Pancreas (tissue), 10 donors: Measurements from ENCODE around the gene SPATA3. TPM values are rescaled to one million over a fixed set of nuclear protein-coding genes. Genes with fewer than 3 reads are reported as not detected.
A peak's percentile ranks its signal among the peaks of the same experiment; 100 is the strongest.
"Not testable (repeated sequence)": the region's sequence is repeated elsewhere in the genome, so short reads cannot be mapped to it uniquely, and the experiment has no call there.

Experiments
- ATAC-seq, 4 donors: fragments of 200-7000 bp; cut with Tn5 transposase; one replicate each; pipeline versions ENCODE4 v1.8.0 to v1.9.1; 2020; ENCODE audit warnings: mild to moderate bottlenecking in 4 of 4, moderate library complexity in 4 of 4
- DNase-seq, 6 donors: peaks; one replicate each; pipeline ENCODE4 v3.0.0-alpha.2; 2020
- FAIRE-seq: peaks from 2 replicates; lab custom pipeline; 2012; peaks lifted over from hg19 to GRCh38; lab: Jason Lieb, UNC
- H3K27ac ChIP-seq, 4 donors: fragments of 200-600 bp; sonication (generic); 1 replicate in 3 of 4; 2 replicates in 1 of 4; pipeline versions ENCODE4 v1.5.0 to v1.8.0; 2020
- H3K27me3 ChIP-seq, 4 donors: fragments of 200-600 bp; one replicate each; pipeline ENCODE4 v1.8.0; 2021
- H3K36me3 ChIP-seq, 3 donors: fragments of 200-600 bp; sonication (generic) in 1 of 3; one replicate each; pipeline versions ENCODE4 v1.5.0 to v1.8.0; 2020 to 2021
- H3K4me1 ChIP-seq, 3 donors: fragments of 200-600 bp; one replicate each; pipeline ENCODE4 v1.8.0; 2021
- H3K4me3 ChIP-seq, 4 donors: fragments of 200-600 bp; sonication (generic) in 2 of 4; one replicate each; pipeline versions ENCODE4 v1.5.0 to v1.8.0; 2020 to 2021
- H3K9me3 ChIP-seq, 4 donors: fragments of 200-600 bp; one replicate each; pipeline ENCODE4 v1.8.0; 2021
- WGBS, 2 donors: extraction: QIAGEN DNeasy Blood & Tissue Kit; methylation state at CpG; one replicate each; pipeline ENCODE4 v1.1.7; 2013; 5-methylcytosine and 5-hydroxymethylcytosine counted together
- intact Hi-C, 3 donors: fragments of 100-400 bp; cut with DNase I; formaldehyde crosslinking; loops; one replicate each; pipeline versions ENCODE4 v1.11.1 to v1.14.2; 2022
- polyA plus RNA-seq, 2 donors: library from polyadenylated mRNA; stranded (reverse); fragments of 200-250 nt; gene quantifications; one replicate each; pipeline ENCODE4 v1.2.3, GENCODE V29; 2013
- total RNA-seq, 6 donors: library from RNA; stranded (reverse); fragmentation: NEBNext Ultra II Directional in 4 of 6; extraction: Animal tissue kit (Norgen Biotek cat#: 25700) in 4 of 6; gene quantifications; one replicate each; pipeline versions ENCODE4 v1.2.1 to v1.2.4, GENCODE V29; 2021 to 2023
- TF ChIP-seq, protein P1 (sequence below), 4 donors: fragments of 200-600 bp; sonication (generic) in 3 of 4; IDR thresholded peaks; one replicate each; pipeline versions ENCODE4 v1.5.0 to v1.8.0; 2021; ENCODE audit warnings: antibody characterized with exemption in 4 of 4
- donor health status: healthy with polysubstance abuse.
- donor health status: DM: no; HTN: no; CAD: no; lungs with moderate emphysema.
- donor health status: DM: no; HTN: no; CAD: no.
- donor health status: control.
- donor health status: control.
- donor health status: Bipolar disorder and iron deficiency.
- donor health status: DM: yes; HTN: yes; CAD: no.
- donor health status: DM: no; HTN: no; CAD: no.
- donor health status: DM: no; HTN: no; CAD: no.
- donor health status: DM: yes; HTN: yes; CAD: no.

SPATA3 gene
- total and polyA plus RNA-seq, 8 donors, result not detected

DNA sequence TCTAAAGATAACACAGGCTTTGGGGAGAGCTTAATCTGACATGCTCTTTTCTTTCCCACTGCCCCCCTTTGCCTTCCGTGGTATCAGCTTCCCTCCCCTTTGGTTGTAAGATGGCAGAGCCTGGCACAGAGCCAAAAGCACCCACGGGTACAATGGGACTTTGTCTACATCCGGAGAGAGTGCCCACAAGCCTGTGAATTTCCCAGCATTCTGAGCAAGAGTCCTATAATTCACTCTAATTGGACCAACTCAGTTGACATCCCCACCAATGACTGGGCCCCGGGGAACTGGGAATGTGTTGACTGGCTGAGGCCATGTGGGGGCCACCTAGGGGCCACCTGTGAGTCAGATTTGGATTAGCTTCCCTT lies 21.3 kb downstream of the SPATA3 start:
- no peak overlapping the region for H3K27ac ChIP-seq
- no peaks in the 10 kb centered on the region for H3K36me3 ChIP-seq
- peak in 1 of 6 donors; percentile 50 for DNase-seq
- no peaks in the 10 kb centered on the region for H3K9me3 ChIP-seq
- intact Hi-C loops, result no loop called here
- ATAC-seq, result no peak
- H3K4me1 ChIP-seq, result no peaks in the 10 kb centered on the region
- FAIRE-seq, result no peak
- WGBS, 2 donors, result 19 to 29% methylated on average over 4 of the region's 4 CpGs
- H3K4me3 ChIP-seq, result no peak overlapping the region
- H3K27me3 ChIP-seq, result no peaks in the 10 kb centered on the region
- TF ChIP-seq, protein P1, sequence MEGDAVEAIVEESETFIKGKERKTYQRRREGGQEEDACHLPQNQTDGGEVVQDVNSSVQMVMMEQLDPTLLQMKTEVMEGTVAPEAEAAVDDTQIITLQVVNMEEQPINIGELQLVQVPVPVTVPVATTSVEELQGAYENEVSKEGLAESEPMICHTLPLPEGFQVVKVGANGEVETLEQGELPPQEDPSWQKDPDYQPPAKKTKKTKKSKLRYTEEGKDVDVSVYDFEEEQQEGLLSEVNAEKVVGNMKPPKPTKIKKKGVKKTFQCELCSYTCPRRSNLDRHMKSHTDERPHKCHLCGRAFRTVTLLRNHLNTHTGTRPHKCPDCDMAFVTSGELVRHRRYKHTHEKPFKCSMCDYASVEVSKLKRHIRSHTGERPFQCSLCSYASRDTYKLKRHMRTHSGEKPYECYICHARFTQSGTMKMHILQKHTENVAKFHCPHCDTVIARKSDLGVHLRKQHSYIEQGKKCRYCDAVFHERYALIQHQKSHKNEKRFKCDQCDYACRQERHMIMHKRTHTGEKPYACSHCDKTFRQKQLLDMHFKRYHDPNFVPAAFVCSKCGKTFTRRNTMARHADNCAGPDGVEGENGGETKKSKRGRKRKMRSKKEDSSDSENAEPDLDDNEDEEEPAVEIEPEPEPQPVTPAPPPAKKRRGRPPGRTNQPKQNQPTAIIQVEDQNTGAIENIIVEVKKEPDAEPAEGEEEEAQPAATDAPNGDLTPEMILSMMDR (IDR thresholded peaks at IDR 0.05), result no peak

DNA sequence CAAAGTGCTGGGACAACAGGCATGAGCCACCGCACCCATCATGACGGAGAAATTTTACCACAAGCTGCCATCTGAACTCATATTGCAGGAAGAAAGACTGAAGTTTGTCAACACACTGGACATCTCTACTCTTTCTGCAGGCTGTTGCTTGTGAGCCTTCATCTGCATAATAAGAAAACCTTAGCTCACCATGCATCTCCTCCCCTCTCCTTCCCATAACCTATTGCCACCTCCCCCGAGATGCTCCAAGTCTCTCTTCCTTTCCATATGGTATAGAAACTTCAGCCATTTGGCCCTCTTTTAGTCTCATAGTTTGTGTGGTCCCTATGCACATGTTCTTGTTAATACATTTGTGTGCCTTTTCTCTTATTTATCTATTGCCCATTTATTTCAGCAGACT lies 22.3 kb downstream of the SPATA3 start:
- 96 to 98% methylated on average over 3 of the region's 3 CpGs for WGBS, 2 donors
- intact Hi-C loops, result no loop called here

DNA sequence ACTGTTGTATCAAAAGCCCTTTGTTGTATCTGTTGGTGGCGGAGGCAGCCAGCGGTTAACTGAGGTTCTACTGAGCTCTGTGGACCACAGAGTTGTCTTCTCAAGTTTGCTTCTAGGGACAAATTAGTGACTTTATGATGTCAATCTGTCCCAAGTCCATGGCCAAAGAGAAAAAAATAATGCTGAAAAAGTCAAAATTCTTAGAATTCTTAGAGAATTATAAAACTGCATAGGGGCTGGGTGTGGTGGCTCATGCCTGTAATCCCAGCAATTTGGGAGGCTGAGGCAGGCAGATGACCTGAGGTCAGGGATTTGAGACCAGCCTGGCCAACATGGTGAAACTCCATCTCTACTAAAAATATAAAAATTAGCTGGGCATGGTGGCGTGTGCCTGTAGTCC lies 29.1 kb downstream of the SPATA3 start:
- WGBS, 2 donors, result 89 to 96% methylated on average over 3 of the region's 3 CpGs
- H3K9me3 ChIP-seq, DNase-seq, H3K36me3 ChIP-seq, H3K4me1 ChIP-seq, FAIRE-seq, intact Hi-C loops, H3K27ac ChIP-seq, H3K4me3 ChIP-seq, H3K27me3 ChIP-seq, ATAC-seq: not testable (repeated sequence)

More for the DNA sequence above, 22.3 kb downstream of the SPATA3 start:
- TF ChIP-seq, protein P1 (IDR thresholded peaks at IDR 0.05), result no peak
- no peak for ATAC-seq
- FAIRE-seq, result no peak
- H3K4me3 ChIP-seq, result no peak overlapping the region
- H3K27me3 ChIP-seq, result no peaks in the 10 kb centered on the region
- no peak overlapping the region for H3K27ac ChIP-seq
- H3K9me3 ChIP-seq, result no peaks in the 10 kb centered on the region
- DNase-seq, result no peak
- no peaks in the 10 kb centered on the region for H3K36me3 ChIP-seq
- no peaks in the 10 kb centered on the region for H3K4me1 ChIP-seq

DNA sequence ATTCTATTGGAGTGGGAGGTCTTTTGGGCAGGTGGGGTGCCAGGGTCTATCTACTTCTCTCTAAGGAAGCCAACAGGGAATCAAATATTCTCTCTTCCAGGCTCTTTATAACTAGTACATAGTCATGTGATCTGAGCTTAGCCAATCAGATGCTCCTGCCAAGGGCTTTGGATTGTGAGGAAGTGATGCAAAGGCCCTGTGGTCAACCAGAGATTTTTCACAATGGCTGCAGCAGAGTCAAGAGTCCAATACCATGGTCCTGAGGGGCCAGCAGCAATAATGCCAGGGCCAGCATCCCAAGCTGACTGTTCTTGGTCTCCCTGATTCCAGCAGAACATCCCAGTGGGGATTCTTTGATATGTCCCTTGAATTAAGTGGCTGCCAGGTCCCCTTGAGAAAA lies 33.0 kb downstream of the SPATA3 start:
- TF ChIP-seq, protein P1 (IDR thresholded peaks at IDR 0.05), result no peak
- H3K9me3 ChIP-seq, result no peaks in the 10 kb centered on the region
- no peaks in the 10 kb centered on the region for H3K27me3 ChIP-seq
- ATAC-seq (no peak), DNase-seq (no peak), FAIRE-seq (no peak)
- no peak overlapping the region for H3K27ac ChIP-seq
- H3K4me1 ChIP-seq, result peaks cover 0 to 8% (median 7%) of the 10 kb centered on the region in 3 donors
- intact Hi-C loops, result no loop called here
- no peak overlapping the region for H3K4me3 ChIP-seq
- no peaks in the 10 kb centered on the region for H3K36me3 ChIP-seq

DNA sequence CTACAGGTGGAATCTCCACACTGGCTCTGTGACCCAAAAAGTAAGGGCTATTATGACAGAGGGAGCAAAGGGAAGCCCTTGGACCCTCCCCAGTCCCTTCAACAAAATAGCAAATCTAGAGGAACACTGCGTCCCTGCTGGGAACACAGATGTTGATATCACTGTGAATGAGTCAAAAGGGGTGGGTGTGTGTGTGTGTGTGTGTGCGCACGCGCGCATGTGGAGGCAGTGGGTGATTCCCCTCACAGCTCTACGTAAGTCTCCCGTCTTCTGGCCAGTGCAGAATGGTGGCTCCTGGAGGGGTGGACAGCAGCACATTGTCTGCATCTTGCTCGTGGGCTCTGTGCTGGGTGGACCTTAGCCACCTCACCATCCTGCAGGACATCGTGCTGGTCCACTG lies 33.6 kb downstream of the SPATA3 start:
- Histone ChIP-seq H3K36me3 (no peaks in the 10 kb centered on the region), H3K27ac (no peak overlapping the region), H3K4me1 (peaks cover 0 to 12% (median 8%) of the 10 kb centered on the region in 3 donors), H3K27me3 (no peaks in the 10 kb centered on the region), H3K4me3 (no peak overlapping the region), H3K9me3 (no peaks in the 10 kb centered on the region)
- 86 to 95% methylated on average over 9 of the region's 9 CpGs for WGBS, 2 donors
- intact Hi-C loops, result no loop called here
- TF ChIP-seq, protein P1 (IDR thresholded peaks at IDR 0.05), result no peak
- no peak for ATAC-seq
- DNase-seq, result no peak
- FAIRE-seq, result no peak
